SK-N-SH (cell line): ENCODE results near the gene SETBP1. TPM values are rescaled to one million over a fixed set of nuclear protein-coding genes. Genes with fewer than 3 reads are reported as not detected.

Experiments used
- CTCF ChIA-PET: fragments of 300-600, 350-600 bp; formaldehyde crosslinking; extraction: SDS; loops from one replicate; lab custom pipeline; 2021; lab: Yijun Ruan, JAX
- POLR2A ChIA-PET: fragments of 350-600 bp; sonication (Branson Sonifier 250); formaldehyde crosslinking; extraction: SDS; loops from one replicate; lab custom pipeline; 2020; ENCODE audit warnings: antibody characterized with exemption, inconsistent platforms; lab: Yijun Ruan, JAX
- DNase-seq: peaks from one replicate; pipeline ENCODE4 v3.0.0; 2012
- H2AFZ ChIP-seq: fragments of 200-600 bp; sonication (generic); 2 replicates; pipeline ENCODE4 v1.8.1; 2016; ENCODE audit warnings: antibody characterized with exemption, mild to moderate bottlenecking, low read depth
- H3F3A ChIP-seq: fragments of 200-600 bp; sonication (generic); replicated peaks from 2 replicates; pipeline ENCODE3; 2016; ENCODE audit warnings: antibody characterized with exemption, mild to moderate bottlenecking; ENCODE audit not compliant: insufficient read depth
- H3K27ac ChIP-seq, 2 experiments: fragments of 200-500 bp in 1 of 2; fragments of 200-600 bp in 1 of 2; sonication (Bioruptor generic) in 1 of 2; sonication (generic), shearing (Covaris generic) in 1 of 2; 2 replicates each; pipeline versions ENCODE4 v1.5.1 to v1.6.1; 2014 to 2016; ENCODE audit warnings: low read depth in 2 of 2, inconsistent platforms in 1 of 2, low read length in 1 of 2, mild to moderate bottlenecking in 1 of 2, mixed read lengths in 1 of 2
- H3K27me3 ChIP-seq: fragments of 200-600 bp; sonication (generic), shearing (Covaris generic); 2 replicates; pipeline ENCODE4 v1.6.1; 2016; ENCODE audit warnings: mixed run types; ENCODE audit not compliant: insufficient read depth
- H3K36me3 ChIP-seq, 2 experiments: fragments of 200-500 bp in 1 of 2; fragments of 200-600 bp in 1 of 2; sonication (Bioruptor generic) in 1 of 2; sonication (generic) in 1 of 2; replicated peaks in 1 of 2; 2 replicates each; pipeline versions ENCODE3 to v1.5.1; 2014 to 2016; ENCODE audit warnings: low read length in 1 of 2, mild to moderate bottlenecking in 1 of 2; ENCODE audit not compliant: insufficient read depth in 2 of 2, control insufficient read depth in 1 of 2
- H3K4me1 ChIP-seq, 2 experiments: fragments of 200-500 bp in 1 of 2; fragments of 200-600 bp in 1 of 2; sonication (Bioruptor generic) in 1 of 2; sonication (generic), shearing (Covaris generic) in 1 of 2; 2 replicates each; pipeline versions ENCODE4 v1.5.1 to v1.6.1; 2014 to 2016; ENCODE audit warnings: low read depth in 1 of 2, low read length in 1 of 2, mixed run types in 1 of 2; ENCODE audit not compliant: insufficient read depth in 2 of 2, control insufficient read depth in 1 of 2
- H3K4me2 ChIP-seq: fragments of 200-600 bp; sonication (generic), shearing (Covaris generic); 2 replicates; pipeline ENCODE4 v1.6.1; 2017; ENCODE audit warnings: mixed run types
- H3K4me3 ChIP-seq, 2 experiments: fragments of 200-500 bp in 1 of 2; fragments of 200-600 bp in 1 of 2; sonication (Bioruptor generic) in 1 of 2; sonication (generic), shearing (Covaris generic) in 1 of 2; 2 replicates each; pipeline versions ENCODE4 v1.5.1 to v1.8.1; 2014 to 2016; ENCODE audit warnings: low read depth in 2 of 2, inconsistent platforms in 1 of 2, low read length in 1 of 2, mild to moderate bottlenecking in 1 of 2, mixed read lengths in 1 of 2, moderate library complexity in 1 of 2
- H3K79me2 ChIP-seq: fragments of 200-600 bp; sonication (generic); 2 replicates; pipeline ENCODE4 v1.8.1; 2017; ENCODE audit warnings: mild to moderate bottlenecking; ENCODE audit not compliant: insufficient read depth
- H3K9ac ChIP-seq: fragments of 200-600 bp; sonication (generic); 2 replicates; pipeline ENCODE4 v1.6.1; 2017; ENCODE audit warnings: mixed run types
- H3K9me2 ChIP-seq: fragments of 200-600 bp; sonication (generic); 2 replicates; pipeline ENCODE4 v1.6.1; 2017; ENCODE audit warnings: mixed run types
- H3K9me3 ChIP-seq: fragments of 200-600 bp; sonication (generic); 2 replicates; pipeline ENCODE4 v1.6.1; 2017; ENCODE audit warnings: mixed run types, mild to moderate bottlenecking, moderate library complexity
- H4K20me1 ChIP-seq: fragments of 200-600 bp; sonication (generic); 2 replicates; pipeline ENCODE4 v1.6.1; 2017; ENCODE audit warnings: mild to moderate bottlenecking, mixed run types; ENCODE audit not compliant: insufficient read depth
- ELF1 ChIP-seq: IDR thresholded peaks from 2 replicates; pipeline ENCODE4 v1.4.0; 2012
- GABPA ChIP-seq: IDR thresholded peaks from 2 replicates; pipeline ENCODE4 v1.4.0; 2012; ENCODE audit warnings: low read depth, mild to moderate bottlenecking
- JUND ChIP-seq: IDR thresholded peaks from 2 replicates; pipeline ENCODE4 v1.4.0; 2012
- MXI1 ChIP-seq: IDR thresholded peaks from 2 replicates; pipeline ENCODE4 v1.6.1; 2012; ENCODE audit warnings: mild to moderate bottlenecking, low read depth, low read length, improper control_type of control experiment
- NFIC ChIP-seq: IDR thresholded peaks from 2 replicates; pipeline ENCODE4 v1.4.0; 2012; ENCODE audit warnings: borderline replicate concordance
- RAD21 ChIP-seq: IDR thresholded peaks from 2 replicates; pipeline ENCODE4 v1.6.1; 2012; ENCODE audit warnings: mild to moderate bottlenecking, low read length
- RXRA ChIP-seq: IDR thresholded peaks from 2 replicates; pipeline ENCODE4 v1.4.0; 2012; ENCODE audit warnings: low read depth, mild to moderate bottlenecking, borderline replicate concordance
- SIN3A ChIP-seq: IDR thresholded peaks from 2 replicates; pipeline ENCODE4 v1.6.1; 2012; ENCODE audit warnings: low read depth, mild to moderate bottlenecking, low read length, moderate library complexity, borderline replicate concordance
- WGBS: methylation state at CpG from one replicate; pipeline ENCODE4 v1.1.6; 2017; ENCODE audit warnings: low lambda C conversion rate; 5-methylcytosine and 5-hydroxymethylcytosine counted together
- polyA plus RNA-seq, 3 experiments: library from polyadenylated mRNA; depleted of rRNA; stranded (reverse); fragments of >200 nt; gene quantifications; 2 replicates each; pipeline ENCODE4 v1.2.3, GENCODE V29; 2012
- TF ChIP-seq, protein P1 (sequence below): fragments of 200-600 bp; sonication (generic); IDR thresholded peaks from 2 replicates; pipeline ENCODE4 v1.6.1; 2017; ENCODE audit warnings: antibody characterized with exemption, mild to moderate bottlenecking, moderate library complexity
- TF ChIP-seq, protein P2 (sequence below): IDR thresholded peaks from 2 replicates; pipeline ENCODE4 v1.6.1; 2012; ENCODE audit warnings: mild to moderate bottlenecking, low read depth, low read length, moderate library complexity
- TF ChIP-seq, protein P3 (sequence below): IDR thresholded peaks from 2 replicates; pipeline ENCODE4; 2012
- TF ChIP-seq, protein P4 (sequence below): IDR thresholded peaks from 2 replicates; pipeline ENCODE4 v1.4.0; 2012; ENCODE audit warnings: low read depth

Gene SETBP1
- polyA plus RNA-seq, 1 of the 3 experiments (the other 2 are of a cell fraction): 3.0 TPM

DNA sequence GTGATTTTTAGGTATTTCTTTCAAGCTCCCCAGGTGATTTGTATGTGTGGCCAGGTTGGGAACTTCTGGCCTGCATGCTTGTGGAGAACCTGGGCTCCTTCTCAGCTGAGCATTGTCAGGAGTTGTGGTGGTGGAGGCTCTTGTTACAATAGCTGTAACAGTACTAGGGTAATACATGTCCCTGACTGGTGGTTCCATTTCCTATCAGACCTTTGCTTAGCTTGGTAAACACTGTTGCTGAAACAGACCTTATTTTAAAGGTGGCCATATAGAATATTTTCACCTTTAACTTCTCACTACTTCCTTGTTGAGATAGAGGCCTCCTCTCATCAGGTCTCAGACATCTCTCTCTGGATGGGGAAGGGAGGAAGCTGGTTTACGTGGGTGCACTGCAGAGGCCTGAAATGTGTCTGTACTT is 79.2 kb downstream of the SETBP1 start:
- no peaks in the 10 kb centered on the region for H3K27me3 ChIP-seq
- ChIA-PET CTCF (interaction anchor here (0.7 to 1.0 kb wide), 2 partner anchors 12 to 16 kb away, joined by 3 read pairs; no protein-coding TSS in a partner anchor), POLR2A (no interaction called here)
- H3K4me1 ChIP-seq: no peaks in the 10 kb centered on the region
- H4K20me1 ChIP-seq: no peaks in the 10 kb centered on the region
- no peak overlapping the region for H3K4me2 ChIP-seq
- no peaks in the 10 kb centered on the region for H3K79me2 ChIP-seq
- H3K9me2 ChIP-seq: no peaks in the 10 kb centered on the region
- no peaks in the 10 kb centered on the region for H3K36me3 ChIP-seq
- H3K9me3 ChIP-seq: no peaks in the 10 kb centered on the region
- H2AFZ ChIP-seq: no peak overlapping the region
- H3K27ac ChIP-seq: no peak overlapping the region
- WGBS: 80% methylated on average over 1 of the region's 1 CpG
- no peak for TF ChIP-seq RAD21
- TF ChIP-seq NFIC: no peak
- no peak for TF ChIP-seq GABPA
- no peak for TF ChIP-seq SIN3A
- TF ChIP-seq, protein P1, sequence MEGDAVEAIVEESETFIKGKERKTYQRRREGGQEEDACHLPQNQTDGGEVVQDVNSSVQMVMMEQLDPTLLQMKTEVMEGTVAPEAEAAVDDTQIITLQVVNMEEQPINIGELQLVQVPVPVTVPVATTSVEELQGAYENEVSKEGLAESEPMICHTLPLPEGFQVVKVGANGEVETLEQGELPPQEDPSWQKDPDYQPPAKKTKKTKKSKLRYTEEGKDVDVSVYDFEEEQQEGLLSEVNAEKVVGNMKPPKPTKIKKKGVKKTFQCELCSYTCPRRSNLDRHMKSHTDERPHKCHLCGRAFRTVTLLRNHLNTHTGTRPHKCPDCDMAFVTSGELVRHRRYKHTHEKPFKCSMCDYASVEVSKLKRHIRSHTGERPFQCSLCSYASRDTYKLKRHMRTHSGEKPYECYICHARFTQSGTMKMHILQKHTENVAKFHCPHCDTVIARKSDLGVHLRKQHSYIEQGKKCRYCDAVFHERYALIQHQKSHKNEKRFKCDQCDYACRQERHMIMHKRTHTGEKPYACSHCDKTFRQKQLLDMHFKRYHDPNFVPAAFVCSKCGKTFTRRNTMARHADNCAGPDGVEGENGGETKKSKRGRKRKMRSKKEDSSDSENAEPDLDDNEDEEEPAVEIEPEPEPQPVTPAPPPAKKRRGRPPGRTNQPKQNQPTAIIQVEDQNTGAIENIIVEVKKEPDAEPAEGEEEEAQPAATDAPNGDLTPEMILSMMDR: no peak
- TF ChIP-seq, protein P2, sequence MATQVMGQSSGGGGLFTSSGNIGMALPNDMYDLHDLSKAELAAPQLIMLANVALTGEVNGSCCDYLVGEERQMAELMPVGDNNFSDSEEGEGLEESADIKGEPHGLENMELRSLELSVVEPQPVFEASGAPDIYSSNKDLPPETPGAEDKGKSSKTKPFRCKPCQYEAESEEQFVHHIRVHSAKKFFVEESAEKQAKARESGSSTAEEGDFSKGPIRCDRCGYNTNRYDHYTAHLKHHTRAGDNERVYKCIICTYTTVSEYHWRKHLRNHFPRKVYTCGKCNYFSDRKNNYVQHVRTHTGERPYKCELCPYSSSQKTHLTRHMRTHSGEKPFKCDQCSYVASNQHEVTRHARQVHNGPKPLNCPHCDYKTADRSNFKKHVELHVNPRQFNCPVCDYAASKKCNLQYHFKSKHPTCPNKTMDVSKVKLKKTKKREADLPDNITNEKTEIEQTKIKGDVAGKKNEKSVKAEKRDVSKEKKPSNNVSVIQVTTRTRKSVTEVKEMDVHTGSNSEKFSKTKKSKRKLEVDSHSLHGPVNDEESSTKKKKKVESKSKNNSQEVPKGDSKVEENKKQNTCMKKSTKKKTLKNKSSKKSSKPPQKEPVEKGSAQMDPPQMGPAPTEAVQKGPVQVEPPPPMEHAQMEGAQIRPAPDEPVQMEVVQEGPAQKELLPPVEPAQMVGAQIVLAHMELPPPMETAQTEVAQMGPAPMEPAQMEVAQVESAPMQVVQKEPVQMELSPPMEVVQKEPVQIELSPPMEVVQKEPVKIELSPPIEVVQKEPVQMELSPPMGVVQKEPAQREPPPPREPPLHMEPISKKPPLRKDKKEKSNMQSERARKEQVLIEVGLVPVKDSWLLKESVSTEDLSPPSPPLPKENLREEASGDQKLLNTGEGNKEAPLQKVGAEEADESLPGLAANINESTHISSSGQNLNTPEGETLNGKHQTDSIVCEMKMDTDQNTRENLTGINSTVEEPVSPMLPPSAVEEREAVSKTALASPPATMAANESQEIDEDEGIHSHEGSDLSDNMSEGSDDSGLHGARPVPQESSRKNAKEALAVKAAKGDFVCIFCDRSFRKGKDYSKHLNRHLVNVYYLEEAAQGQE: no peak
- TF ChIP-seq, protein P3, sequence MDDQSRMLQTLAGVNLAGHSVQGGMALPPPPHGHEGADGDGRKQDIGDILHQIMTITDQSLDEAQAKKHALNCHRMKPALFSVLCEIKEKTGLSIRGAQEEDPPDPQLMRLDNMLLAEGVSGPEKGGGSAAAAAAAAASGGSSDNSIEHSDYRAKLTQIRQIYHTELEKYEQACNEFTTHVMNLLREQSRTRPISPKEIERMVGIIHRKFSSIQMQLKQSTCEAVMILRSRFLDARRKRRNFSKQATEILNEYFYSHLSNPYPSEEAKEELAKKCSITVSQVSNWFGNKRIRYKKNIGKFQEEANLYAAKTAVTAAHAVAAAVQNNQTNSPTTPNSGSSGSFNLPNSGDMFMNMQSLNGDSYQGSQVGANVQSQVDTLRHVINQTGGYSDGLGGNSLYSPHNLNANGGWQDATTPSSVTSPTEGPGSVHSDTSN: no peak
- TF ChIP-seq JUND: no peak
- TF ChIP-seq, protein P4, sequence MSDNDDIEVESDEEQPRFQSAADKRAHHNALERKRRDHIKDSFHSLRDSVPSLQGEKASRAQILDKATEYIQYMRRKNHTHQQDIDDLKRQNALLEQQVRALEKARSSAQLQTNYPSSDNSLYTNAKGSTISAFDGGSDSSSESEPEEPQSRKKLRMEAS: no peak
- no peak for DNase-seq
- H3K4me3 ChIP-seq: no peak overlapping the region
- H3F3A ChIP-seq: no peaks in the 10 kb centered on the region
- no peak overlapping the region for H3K9ac ChIP-seq

DNA sequence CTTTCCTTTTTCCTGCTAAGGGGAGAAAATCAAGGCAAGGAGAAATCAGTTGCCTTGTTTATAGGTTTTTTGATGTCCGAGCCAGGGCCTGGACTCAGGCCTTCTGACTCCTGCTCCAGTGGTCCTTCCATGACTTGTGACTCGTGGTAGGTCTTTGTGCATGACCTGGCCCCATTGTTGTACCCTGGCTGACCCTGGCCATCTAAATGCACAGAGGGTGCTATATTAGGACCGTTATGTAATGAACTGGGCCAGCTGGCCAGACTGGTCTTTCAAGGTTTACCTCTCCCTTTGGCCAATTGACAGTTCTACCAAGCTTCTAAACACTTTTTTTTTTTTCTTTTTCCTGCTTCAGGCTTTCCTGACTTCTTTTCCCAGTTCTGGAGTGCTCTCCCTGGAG is 81.1 kb downstream of the SETBP1 start:
- WGBS: 53% methylated on average over 3 of the region's 3 CpGs
- H3K4me3 ChIP-seq: no peak overlapping the region
- no peaks in the 10 kb centered on the region for H3K9me3 ChIP-seq
- H3K27ac ChIP-seq: no peak overlapping the region
- H2AFZ ChIP-seq: no peak overlapping the region
- POLR2A ChIA-PET: no interaction called here
- CTCF ChIA-PET: no interaction called here
- H3K4me2 ChIP-seq: no peak overlapping the region
- no peaks in the 10 kb centered on the region for H3K27me3 ChIP-seq
- no peak for TF ChIP-seq MXI1
- TF ChIP-seq RXRA: no peak
- TF ChIP-seq ELF1: no peak
- H4K20me1 ChIP-seq: no peaks in the 10 kb centered on the region
- no peaks in the 10 kb centered on the region for H3K36me3 ChIP-seq
- H3K9me2 ChIP-seq: no peaks in the 10 kb centered on the region
- no peak overlapping the region for H3K9ac ChIP-seq
- no peaks in the 10 kb centered on the region for H3K4me1 ChIP-seq
- DNase-seq: no peak
- H3F3A ChIP-seq: no peaks in the 10 kb centered on the region
- no peaks in the 10 kb centered on the region for H3K79me2 ChIP-seq
